Measurements from ENCODE around the gene COG6.

COG6 gene

DNA sequence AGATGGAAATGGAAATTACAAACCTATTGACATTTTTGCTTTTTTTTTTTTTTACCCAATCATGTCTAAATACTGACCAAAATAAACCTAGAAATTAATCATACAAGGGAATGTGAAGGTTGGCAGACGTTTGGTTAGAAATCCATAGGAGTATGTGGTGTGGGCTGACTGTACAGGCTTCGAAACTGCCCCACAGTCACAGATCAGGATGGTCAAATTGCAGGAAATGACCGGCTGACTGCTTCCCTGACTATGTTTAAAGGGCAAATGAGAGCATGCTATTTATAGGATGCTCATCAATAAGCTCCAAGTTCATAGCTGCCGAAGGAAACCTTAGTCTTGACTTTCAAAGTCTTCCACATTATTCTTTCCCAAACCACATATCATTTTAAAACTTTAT is 118.4 kb downstream of the COG6 start:
- DNase-seq: no peak

DNA sequence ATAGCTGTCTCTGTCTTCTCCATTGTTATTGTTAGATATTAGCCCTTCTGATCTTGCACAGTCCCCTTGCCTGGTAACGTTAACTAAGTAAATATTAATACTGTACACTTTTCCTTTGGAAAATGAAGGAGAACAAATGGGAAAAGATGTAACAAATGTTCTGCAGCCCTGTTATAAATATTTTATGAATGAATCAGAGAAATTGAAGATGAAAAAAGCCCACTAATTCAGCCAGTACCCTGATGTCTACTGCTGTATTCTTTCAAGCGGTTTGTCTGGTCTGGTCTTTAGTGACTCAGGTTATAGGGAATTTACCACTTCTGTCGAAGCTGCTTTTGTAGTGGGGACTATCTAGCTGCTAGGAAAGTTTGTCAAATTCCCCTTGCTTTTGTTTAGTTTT is 121.0 kb downstream of the COG6 start:
- no peak for DNase-seq

GRCh38 chr13:39777021-39777420 is 121.6 kb downstream of the COG6 start:
- DNase-seq: no peak

DNA sequence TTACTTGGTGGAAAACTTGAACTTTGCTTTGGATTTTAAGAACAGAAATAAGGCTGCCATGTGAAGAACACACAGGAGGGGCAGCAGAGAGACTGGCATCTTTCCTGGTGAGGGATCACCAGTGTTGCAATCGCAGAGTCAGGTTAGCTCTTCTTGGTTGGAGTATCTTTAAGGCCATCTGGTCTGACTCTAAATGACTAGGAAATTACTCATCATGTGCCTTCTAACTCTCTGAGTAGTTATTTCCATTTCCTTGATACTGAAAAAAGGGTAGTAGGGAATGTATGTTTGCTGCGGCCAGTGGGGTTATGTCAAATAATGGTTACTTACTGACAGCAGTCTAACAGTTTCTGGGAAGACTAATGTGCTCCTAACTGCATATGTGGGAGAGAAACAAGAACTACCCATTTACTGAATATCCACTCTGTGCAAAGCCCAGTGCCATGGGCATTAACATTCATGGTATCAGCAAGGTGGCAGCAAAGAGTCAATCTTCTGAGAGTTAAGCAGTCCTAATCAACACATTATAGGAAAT is 122.1 kb downstream of the COG6 start:
- peak; percentile 33 for DNase-seq

DNA sequence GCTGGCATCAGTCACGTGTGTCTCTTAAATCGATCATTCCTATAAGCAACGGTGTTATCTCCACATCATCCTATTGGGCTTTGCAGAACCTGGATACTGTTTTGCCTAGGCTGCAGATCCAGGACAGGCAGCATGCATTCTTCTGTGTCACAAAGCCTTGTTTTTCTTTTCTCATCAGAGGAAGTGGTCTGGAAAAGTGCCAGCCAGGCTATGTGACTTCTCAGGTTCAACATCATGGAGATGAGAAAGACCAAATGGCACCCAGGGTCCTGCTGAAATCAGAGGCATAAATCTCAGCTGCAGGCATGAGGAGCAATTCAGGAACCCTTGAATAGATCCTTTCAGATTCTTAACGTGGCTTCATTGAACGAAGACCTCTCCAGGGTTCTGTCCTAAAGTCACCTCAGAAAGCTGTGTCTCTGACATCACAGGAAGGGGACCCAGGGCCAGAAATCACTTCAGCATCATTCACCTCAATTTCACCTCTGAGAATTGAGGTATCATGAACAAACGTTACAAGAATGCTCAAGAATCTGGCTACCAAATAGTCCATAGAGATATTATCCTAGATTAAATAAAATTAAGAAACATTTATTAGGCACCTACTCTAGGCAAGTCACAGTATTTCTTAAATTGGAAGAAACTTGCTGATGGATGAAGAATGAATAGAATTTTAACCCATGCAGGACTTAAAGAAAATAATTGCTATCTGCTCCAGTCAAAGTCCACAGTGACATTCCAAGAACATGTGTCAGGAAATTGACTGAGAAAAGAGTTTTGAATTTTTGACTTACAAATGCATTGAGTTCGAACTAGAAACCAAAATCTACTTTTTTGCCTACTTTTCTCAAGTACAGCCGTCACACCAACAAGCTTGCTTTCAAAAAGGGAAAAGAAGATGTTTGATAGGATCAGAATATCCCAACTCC is 124.1 kb downstream of the COG6 start:
- peak; percentile 75 for DNase-seq

DNA sequence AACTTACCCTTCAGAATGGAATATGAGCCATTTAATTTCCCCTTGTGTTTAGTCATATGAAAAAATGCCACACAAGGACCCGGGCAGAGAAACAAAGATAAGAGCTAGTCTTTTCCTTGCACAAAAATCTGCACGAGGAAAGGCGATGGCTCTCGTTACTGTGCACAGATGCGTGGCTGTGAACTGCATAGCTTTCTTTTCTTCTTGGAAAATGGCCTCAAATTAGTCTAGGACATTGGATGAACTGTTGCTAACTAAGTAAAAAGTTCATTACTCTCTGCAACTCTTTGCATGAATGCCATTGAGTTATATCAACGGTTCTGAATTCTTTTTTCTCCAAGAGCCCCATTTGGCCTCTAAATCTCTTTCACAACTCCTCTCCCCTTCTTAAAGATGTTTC is 125.2 kb downstream of the COG6 start:
- no peak for DNase-seq

DNA sequence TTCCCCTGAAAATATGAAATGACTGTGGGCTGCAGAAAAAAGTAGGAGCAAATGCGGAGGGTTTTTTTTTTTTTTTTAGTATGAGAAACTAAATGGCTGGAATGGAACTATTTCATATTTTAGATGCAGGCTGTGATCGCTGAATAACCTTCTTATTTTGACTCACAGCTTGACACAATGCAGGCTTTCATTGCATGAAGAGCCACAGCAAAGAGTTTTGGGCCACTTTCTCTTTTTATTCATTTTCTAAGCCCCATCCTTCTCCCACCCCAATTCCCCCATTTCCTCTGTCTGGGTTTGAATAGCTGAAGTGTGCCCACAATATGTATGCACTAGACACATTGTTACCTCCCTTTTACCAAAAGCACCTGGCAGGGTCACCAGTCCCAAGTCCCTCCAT is 125.9 kb downstream of the COG6 start:
- DNase-seq: no peak

DNA sequence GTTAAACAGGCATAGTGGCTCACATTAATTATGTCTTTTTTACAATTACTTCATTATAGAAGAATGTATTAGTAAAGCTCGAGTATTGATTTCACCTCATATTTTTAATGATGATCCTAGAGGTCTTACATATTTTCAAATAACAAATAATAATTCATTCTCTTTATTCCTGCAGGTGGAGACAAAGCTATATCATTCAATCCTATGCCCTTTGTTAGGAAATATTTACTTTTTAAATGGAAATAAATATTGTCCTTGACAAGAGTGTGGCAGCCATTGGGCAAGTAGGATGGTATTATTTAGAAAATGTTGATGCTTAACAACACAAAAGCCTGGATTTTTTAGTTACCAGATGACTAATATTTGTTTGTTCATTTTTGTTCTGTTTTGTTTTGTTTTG is 127.6 kb downstream of the COG6 start:
- DNase-seq: no peak

DNA sequence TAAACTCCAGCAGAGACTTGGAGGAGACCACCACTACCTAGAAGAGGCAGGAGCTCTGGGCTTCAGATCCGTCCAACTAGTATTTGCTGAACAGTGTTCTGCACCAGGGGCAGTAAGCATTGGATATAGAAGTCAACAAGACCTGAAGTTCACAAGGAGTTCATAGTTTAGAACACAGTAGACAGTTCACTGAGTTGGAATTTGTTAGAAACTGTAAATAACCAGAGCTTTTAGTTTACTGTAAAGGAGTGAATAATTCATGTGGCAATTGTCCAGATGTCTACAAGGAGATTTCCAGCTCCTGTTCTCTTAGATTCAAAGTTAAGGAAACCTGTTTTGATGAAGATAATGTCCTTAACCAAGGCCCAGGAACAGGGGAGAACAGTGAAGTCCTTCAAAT is 128.9 kb downstream of the COG6 start:
- DNase-seq: no peak

GRCh38 chr13:39786091-39786490 is 130.6 kb downstream of the COG6 start:
- no peak for DNase-seq

GRCh38 chr13:39787086-39787487 is 131.6 kb downstream of the COG6 start:
- no peak for DNase-seq

- DNase-seq: no peak
These were observed 132.6 kb downstream of the COG6 start for GRCh38 chr13:39788102-39788501.

GRCh38 chr13:39789451-39789850 is 134.0 kb downstream of the COG6 start:
- no peak for DNase-seq
